D721Med (cell line): ENCODE data around the gene TNFRSF13B.
"Not testable (repeated sequence)": the region's sequence is repeated elsewhere in the genome, so short reads cannot be mapped to it uniquely, and the experiment has no call there.

Experiments
- DNase-seq: peaks from one replicate; pipeline ENCODE4 v3.0.0; 2011; ENCODE audit warnings: low spot score; ENCODE audit not compliant: insufficient read length
- FAIRE-seq: peaks from 2 replicates; lab custom pipeline; 2011; peaks lifted over from hg19 to GRCh38; lab: Jason Lieb, UNC
- TF ChIP-seq, protein P1 (sequence below): IDR thresholded peaks from 2 replicates; pipeline ENCODE4 v1.5.1; 2012; ENCODE audit warnings: mild to moderate bottlenecking, control low read depth; ENCODE audit not compliant: insufficient read depth; ENCODE audit errors: missing control alignments

The TNFRSF13B gene

GRCh38 chr17:16977932-16978331, 6.0 kb upstream of the TNFRSF13B start:
- FAIRE-seq (no peak), DNase-seq (no peak)
- TF ChIP-seq, protein P1, sequence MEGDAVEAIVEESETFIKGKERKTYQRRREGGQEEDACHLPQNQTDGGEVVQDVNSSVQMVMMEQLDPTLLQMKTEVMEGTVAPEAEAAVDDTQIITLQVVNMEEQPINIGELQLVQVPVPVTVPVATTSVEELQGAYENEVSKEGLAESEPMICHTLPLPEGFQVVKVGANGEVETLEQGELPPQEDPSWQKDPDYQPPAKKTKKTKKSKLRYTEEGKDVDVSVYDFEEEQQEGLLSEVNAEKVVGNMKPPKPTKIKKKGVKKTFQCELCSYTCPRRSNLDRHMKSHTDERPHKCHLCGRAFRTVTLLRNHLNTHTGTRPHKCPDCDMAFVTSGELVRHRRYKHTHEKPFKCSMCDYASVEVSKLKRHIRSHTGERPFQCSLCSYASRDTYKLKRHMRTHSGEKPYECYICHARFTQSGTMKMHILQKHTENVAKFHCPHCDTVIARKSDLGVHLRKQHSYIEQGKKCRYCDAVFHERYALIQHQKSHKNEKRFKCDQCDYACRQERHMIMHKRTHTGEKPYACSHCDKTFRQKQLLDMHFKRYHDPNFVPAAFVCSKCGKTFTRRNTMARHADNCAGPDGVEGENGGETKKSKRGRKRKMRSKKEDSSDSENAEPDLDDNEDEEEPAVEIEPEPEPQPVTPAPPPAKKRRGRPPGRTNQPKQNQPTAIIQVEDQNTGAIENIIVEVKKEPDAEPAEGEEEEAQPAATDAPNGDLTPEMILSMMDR, result no peak

DNA sequence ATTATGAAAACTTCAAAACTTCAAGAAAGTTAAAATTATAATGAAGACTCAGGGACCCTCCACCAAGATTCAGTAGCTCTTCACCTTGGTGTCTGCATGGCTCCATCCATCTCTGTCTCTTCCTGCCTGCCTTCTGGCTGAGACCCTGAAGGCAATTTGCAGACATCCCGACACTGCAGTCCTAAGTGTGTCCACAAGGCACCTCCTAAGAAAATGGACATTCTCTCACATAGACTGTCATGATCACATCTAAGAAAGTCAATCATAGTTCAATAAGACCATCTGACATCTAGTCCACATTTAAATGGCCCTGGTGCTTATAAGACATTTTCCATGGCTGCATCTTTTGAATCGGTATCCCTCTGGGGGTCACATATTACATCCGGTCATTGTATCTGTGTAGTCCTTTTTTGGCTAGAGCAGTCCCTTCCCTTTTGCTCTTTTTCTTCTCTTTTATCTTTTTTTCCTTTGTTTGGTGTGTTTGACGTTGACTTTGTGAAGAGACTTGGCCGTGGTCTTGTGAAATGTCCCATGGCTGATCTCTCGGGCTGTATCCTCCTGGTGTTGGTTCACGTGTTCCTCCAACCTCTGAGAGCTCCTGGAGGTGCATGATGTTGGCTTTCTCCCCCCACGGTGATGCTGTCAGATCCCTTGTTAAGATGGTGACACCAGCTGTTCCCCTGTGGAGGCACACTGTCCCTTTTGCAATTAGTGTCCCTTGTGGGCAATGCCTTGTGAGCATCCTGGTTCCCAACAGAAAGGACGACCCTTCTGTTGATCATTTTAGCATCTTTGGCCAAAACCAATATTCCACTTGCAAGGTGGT, 5.0 kb upstream of the TNFRSF13B start:
- DNase-seq (no peak), FAIRE-seq (no peak)
- TF ChIP-seq, protein P1, result no peak

DNA sequence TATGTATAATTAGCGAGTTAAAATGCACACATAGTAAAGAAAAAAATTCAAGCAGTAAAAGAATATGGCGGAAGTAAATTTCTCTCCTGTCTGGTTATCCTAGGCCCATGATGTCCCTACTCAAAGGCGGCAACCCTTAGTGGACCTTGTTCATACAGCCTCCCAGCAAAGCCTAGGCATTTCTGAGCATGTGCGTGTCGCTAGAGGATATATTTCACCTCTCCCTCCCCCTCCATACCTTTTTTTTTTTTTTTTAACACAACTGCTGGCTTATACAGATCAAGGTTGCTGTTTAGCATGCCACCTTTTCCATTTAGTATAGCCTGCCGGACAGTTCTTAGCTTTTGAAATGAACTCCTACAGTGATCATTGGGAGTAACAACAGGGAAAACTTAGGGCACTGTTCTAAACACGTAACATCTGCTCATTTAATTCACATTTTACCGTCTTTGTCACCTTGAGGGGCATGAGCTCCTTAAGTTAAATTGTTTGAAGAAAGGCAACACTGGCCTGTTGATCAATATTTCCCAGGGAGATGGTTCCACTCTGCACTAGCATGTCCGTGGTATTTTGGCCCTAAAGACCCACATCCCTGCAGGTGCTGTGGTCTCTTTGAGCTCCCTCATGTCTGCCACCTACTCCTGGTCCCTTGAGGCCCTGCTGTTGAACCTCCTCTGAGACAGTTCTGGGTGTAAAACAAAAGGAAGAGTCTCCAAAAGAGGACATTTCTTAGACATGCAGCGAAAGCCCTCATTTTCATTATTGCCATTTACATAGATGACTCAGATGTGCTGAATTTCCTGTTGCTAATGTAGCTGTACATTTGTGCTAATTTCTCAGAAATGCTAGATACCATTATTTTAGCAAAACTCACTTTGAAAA, 4.1 kb upstream of the TNFRSF13B start:
- TF ChIP-seq, protein P1, result no peak
- DNase-seq (no peak), FAIRE-seq (no peak)

- DNase-seq, result no peak
- FAIRE-seq, result no peak
- TF ChIP-seq, protein P1, result no peak
These were observed 3.3 kb upstream of the TNFRSF13B start for GRCh38 chr17:16975277-16975651.

DNA sequence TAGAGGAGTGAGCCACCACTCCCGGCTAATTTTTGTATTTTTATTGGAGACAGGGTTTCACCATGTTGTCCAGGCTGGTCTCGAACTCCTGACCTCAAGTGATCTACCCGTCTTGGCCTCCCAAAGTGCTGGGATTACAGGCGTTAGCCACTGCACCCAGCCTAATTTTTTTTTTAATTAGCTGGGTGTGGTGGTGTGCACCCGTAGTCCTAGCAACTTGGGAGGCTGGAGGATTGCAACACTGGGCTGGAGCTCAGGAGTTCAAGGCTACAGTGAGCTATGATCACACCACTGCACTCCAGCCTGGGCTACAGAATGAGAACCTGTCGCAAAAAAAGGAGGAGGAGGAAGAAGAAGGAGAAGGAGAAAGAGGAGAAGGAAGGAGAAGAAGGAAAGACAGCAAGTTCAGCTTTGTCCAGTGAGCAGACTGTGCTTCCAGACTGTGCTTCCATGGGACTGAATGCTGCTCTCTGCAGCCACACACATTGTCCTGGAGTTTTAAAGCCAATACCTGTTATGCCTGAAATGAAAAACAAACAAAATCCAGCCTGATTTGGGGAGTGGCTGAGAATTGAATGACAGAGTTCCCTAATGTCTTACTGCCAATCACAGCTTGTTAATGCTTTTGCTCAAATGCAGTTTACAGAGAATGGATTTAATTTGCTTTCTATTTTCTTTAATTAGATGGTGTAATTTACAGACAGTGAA, 2.8 kb upstream of the TNFRSF13B start:
- DNase-seq (no peak), FAIRE-seq (no peak)
- TF ChIP-seq, protein P1, result no peak

GRCh38 chr17:16973760-16974540, 2.0 kb upstream of the TNFRSF13B start:
- DNase-seq (no peak), FAIRE-seq (no peak)

GRCh38 chr17:16973043-16973442, 1.1 kb upstream of the TNFRSF13B start:
- FAIRE-seq, DNase-seq: not testable (repeated sequence)

More at GRCh38 chr17:16973760-16974540, 2.0 kb upstream of the TNFRSF13B start:
- TF ChIP-seq, protein P1, result no peak
